GM23248 (cell line): ENCODE measurements around the gene AURKB. TPM values are rescaled to one million over a fixed set of nuclear protein-coding genes. Genes with fewer than 3 reads are reported as not detected.

Experiments
- DNase-seq: peaks from one replicate; pipeline ENCODE4 v3.0.0-alpha.2; 2015
- H2AFZ ChIP-seq: fragments of 200-600 bp; sonication (generic); 2 replicates; pipeline ENCODE4 v1.6.1; 2016; ENCODE audit warnings: antibody characterized with exemption
- H3F3A ChIP-seq: fragments of 200-600 bp; sonication (generic); 2 replicates; pipeline ENCODE4 v1.6.1; 2016; ENCODE audit warnings: mild to moderate bottlenecking, antibody characterized with exemption, mixed run types; ENCODE audit not compliant: insufficient read depth
- H3K27ac ChIP-seq: fragments of 200-600 bp; sonication (generic); 2 replicates; pipeline ENCODE4 v1.5.1; 2016; ENCODE audit warnings: mild to moderate bottlenecking
- H3K27me3 ChIP-seq: fragments of 200-600 bp; sonication (generic); replicated peaks from 2 replicates; pipeline ENCODE4 v1.6.1; 2016; ENCODE audit warnings: mild to moderate bottlenecking; ENCODE audit not compliant: insufficient read depth
- H3K36me3 ChIP-seq: fragments of 200-600 bp; sonication (generic); 2 replicates; pipeline ENCODE4 v1.6.1; 2016; ENCODE audit warnings: low read depth, mild to moderate bottlenecking
- H3K4me1 ChIP-seq: fragments of 200-600 bp; sonication (generic); 2 replicates; pipeline ENCODE4 v1.6.1; 2016; ENCODE audit warnings: mild to moderate bottlenecking; ENCODE audit not compliant: insufficient read depth
- H3K4me2 ChIP-seq: fragments of 200-600 bp; sonication (generic); one replicate; pipeline ENCODE4 v1.6.1; 2016; ENCODE audit warnings: mild to moderate bottlenecking; ENCODE audit not compliant: unreplicated experiment
- H3K4me3 ChIP-seq: fragments of 200-600 bp; sonication (generic); 2 replicates; pipeline ENCODE4 v1.5.1; 2016; ENCODE audit warnings: mild to moderate bottlenecking
- H3K79me2 ChIP-seq: fragments of 200-600 bp; sonication (generic); 2 replicates; pipeline ENCODE4 v1.6.1; 2016; ENCODE audit warnings: mild to moderate bottlenecking; ENCODE audit not compliant: insufficient read depth
- H3K9ac ChIP-seq: fragments of 200-600 bp; sonication (generic); 2 replicates; pipeline ENCODE4 v1.6.1; 2016; ENCODE audit warnings: mild to moderate bottlenecking
- H3K9me2 ChIP-seq: fragments of 200-600 bp; sonication (generic); 2 replicates; pipeline ENCODE4 v1.6.1; 2016; ENCODE audit warnings: mixed run types, mild to moderate bottlenecking, moderate library complexity; ENCODE audit not compliant: insufficient read depth
- H3K9me3 ChIP-seq: fragments of 200-600 bp; sonication (generic); one replicate; pipeline ENCODE4 v1.6.1; 2017; ENCODE audit warnings: low read depth
- H4K20me1 ChIP-seq: fragments of 200-600 bp; sonication (generic); 2 replicates; pipeline ENCODE4 v1.6.0; 2016; ENCODE audit not compliant: insufficient read depth
- EZH2 ChIP-seq: fragments of 200-600 bp; sonication (generic); IDR thresholded peaks from 2 replicates; pipeline ENCODE4 v1.6.1; 2018; ENCODE audit warnings: antibody characterized with exemption, mild to moderate bottlenecking; ENCODE audit not compliant: insufficient read depth, poor library complexity, severe bottlenecking
- EZH2phosphoT487 ChIP-seq: fragments of 200-600 bp; sonication (generic); IDR thresholded peaks from 2 replicates; pipeline ENCODE4 v1.6.1; 2018; ENCODE audit warnings: antibody characterized with exemption, moderate library complexity, mild to moderate bottlenecking, low read depth; ENCODE audit not compliant: insufficient read depth
- WGBS, 2 experiments: methylation state at CpG; one replicate each; pipeline ENCODE4 v1.1.6; 2015 to 2017; ENCODE audit warnings: low lambda C conversion rate in 2 of 2, low coverage in 1 of 2; ENCODE audit errors: missing lambda C conversion rate in 2 of 2; 5-methylcytosine and 5-hydroxymethylcytosine counted together
- in situ Hi-C: fragments of 300-500 bp; cut with MboI; formaldehyde crosslinking; loops from 2 replicates; pipeline ENCODE4 v1.15.0; 2020
- polyA plus RNA-seq: library from polyadenylated mRNA; unstranded; fragments of >200 nt; fragmentation: Nextera tagmentation; extraction: Ambion mirVana; gene quantifications from 2 replicates; pipeline ENCODE4 v1.2.1, GENCODE V29; 2016
- total RNA-seq: library from RNA; depleted of rRNA; stranded (reverse); fragments of >200 nt; shearing (Covaris generic); gene quantifications from 2 replicates; pipeline ENCODE4 v1.2.3, GENCODE V29; 2014

Gene AURKB
- total and polyA plus RNA-seq, 2 experiments from 2014 or later = 18.4 to 24.1 TPM

DNA sequence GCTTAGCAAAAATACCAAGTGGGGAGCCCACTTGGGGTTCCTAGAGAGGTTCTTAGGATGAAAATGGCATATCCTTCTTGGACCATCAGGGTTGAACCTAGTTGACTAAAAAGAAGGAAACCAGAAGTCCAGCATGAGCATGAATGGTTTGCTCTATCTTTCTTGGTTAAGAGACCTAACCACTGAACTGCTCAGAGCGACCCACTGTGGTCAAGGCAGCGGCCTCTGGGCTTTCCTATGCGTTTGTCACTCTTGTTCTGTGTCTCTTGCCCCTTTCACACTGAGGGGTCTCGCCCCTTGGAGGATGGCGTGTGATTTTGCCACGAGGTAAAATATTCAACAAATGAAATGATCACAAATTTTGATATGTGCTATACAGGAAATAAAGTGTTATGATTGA lies 19.9 kb downstream of the AURKB start:
- peak overlapping the region; percentile 84 for H2AFZ ChIP-seq
- H3K4me1 ChIP-seq = peaks cover 10% of the 10 kb centered on the region
- 26 to 29% methylated on average over 6 of the region's 6 CpGs for WGBS, 2 experiments
- no peaks in the 10 kb centered on the region for H3K36me3 ChIP-seq
- peaks cover 19% of the 10 kb centered on the region for H3F3A ChIP-seq
- H3K79me2 ChIP-seq = peaks cover 11% of the 10 kb centered on the region; the same call in 1 of the 2 replicates
- H3K4me3 ChIP-seq = peak overlapping the region; percentile 55
- in situ Hi-C loops = no loop called here
- H4K20me1 ChIP-seq = no peaks in the 10 kb centered on the region
- peak overlapping the region; percentile 36; the same call in 1 of the 2 replicates for H3K9ac ChIP-seq
- no peaks in the 10 kb centered on the region for H3K9me3 ChIP-seq
- no peak for DNase-seq
- TF ChIP-seq EZH2phosphoT487 (no peak), EZH2 (no peak)
- H3K27me3 ChIP-seq = no peaks in the 10 kb centered on the region
- peak overlapping the region; percentile 4; the same call in 1 of the 2 replicates for H3K27ac ChIP-seq
- H3K4me2 ChIP-seq = peak overlapping the region; percentile 63
- H3K9me2 ChIP-seq = no peaks in the 10 kb centered on the region

DNA sequence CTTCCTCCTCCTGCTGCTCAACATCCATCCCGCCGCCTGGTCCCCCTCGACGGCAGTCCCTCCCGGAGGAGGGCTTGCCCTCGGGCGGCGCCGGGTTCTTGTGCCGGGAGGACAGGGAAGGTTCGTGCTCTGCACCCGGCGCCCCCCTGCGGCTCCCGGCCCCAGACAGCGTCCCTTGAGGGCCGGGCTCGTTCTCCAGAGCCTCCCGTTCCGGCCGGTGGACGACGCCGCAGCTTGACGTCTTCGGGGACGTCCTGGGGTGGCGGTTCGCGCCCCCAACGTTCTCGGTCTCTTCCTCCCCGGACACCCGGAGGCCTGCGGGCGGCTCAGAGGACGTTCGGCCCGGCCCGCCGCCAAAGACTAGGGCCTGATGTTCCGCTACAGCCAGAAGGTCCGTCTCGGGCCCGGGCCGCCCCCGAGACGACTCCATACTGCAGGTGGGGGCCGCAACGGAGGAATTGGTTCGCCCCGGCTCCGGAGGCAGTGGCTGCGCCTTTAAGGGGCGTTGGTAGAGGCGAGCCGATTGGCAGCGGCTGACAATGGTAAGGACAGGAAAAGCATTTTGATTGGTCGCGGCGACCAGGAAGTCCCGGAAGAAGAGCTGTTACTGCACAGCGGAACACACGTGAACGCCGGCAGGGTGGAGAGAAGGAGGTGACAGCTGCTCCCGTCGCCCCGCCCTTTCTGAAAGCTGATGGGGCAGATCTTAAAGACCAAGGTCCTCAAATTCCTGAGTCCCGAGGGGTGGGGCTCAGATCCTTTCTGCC lies 20.5 kb downstream of the AURKB start, which contains the start of gene BORCS6:
Gene BORCS6, minus strand, starts transcription at position 470 of the 767 bp plus-strand sequence. Its CDS starts 40 bp downstream, at position 430.
- no peaks in the 10 kb centered on the region for H3K9me3 ChIP-seq
- peak within 1 kb of the TSS; percentile 64 for H3K4me2 ChIP-seq
- H4K20me1 ChIP-seq = no peaks in the 10 kb centered on the region
- peak within 1 kb of the TSS; percentile 84 for H3K4me3 ChIP-seq
- peak within 1 kb of the TSS; percentile 80 for H3K27ac ChIP-seq
- TF ChIP-seq EZH2phosphoT487 (no peak), EZH2 (no peak)
- H3F3A ChIP-seq = peaks cover 19% of the 10 kb centered on the region
- in situ Hi-C loops = no loop called here
- no peaks in the 10 kb centered on the region for H3K27me3 ChIP-seq
- H2AFZ ChIP-seq = peak within 1 kb of the TSS; percentile 84
- H3K4me1 ChIP-seq = peaks cover 10% of the 10 kb centered on the region
- 1 to 2% methylated on average over 56 to 67 of the region's 70 CpGs for WGBS, 2 experiments
- no peaks in the 10 kb centered on the region for H3K9me2 ChIP-seq
- H3K36me3 ChIP-seq = no peaks in the 10 kb centered on the region
- peak within 1 kb of the TSS; percentile 83 for H3K9ac ChIP-seq
- peak; percentile 99 for DNase-seq
- peaks cover 11% of the 10 kb centered on the region; the same call in 1 of the 2 replicates for H3K79me2 ChIP-seq

DNA sequence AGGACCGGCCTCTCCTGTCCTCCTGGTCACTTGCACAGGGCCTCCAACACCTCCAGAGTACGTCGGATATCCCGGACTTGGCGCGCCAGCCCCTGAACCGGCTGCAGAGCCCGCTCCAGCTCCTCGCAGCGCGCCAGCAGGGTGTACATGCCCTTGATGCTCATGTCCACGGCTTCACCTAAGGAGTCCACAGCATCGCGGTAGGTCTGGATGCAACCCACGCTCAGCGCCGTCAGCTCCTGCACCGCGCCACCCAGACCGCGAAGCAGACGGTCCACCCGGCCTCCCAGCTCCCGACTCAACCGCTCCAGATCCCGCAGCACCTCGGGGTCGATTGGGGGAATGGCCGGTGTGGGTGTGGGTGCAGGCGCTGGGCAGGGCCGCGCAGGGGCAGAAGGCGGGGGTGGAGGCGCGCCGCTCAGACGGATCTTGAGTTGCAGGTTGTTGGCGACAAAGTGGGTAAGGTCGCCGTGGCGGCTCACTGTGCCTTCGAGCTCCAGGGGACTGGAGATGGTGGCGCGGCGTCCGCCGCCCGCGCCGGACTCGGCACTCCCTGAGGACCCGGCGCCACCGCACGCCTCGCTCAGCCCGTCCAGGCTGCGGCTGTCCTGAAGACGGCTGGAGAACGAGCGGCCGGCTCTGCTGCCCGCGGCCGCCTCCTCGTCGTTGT lies 21.2 kb downstream of the AURKB start:
- WGBS, 2 experiments = 4 to 6% methylated on average over 59 to 62 of the region's 67 CpGs
- H3K79me2 ChIP-seq = peaks cover 11% of the 10 kb centered on the region; the same call in 1 of the 2 replicates
- H3K4me3 ChIP-seq = peak overlapping the region; percentile 84
- peaks cover 19% of the 10 kb centered on the region for H3F3A ChIP-seq
- peak overlapping the region; percentile 80 for H2AFZ ChIP-seq
- H3K9me2 ChIP-seq = no peaks in the 10 kb centered on the region
- peak overlapping the region; percentile 83 for H3K9ac ChIP-seq
- peak overlapping the region; percentile 64 for H3K4me2 ChIP-seq
- DNase-seq = peak; percentile 69
- no peaks in the 10 kb centered on the region for H3K27me3 ChIP-seq
- in situ Hi-C loops = no loop called here
- peaks cover 10% of the 10 kb centered on the region for H3K4me1 ChIP-seq
- H4K20me1 ChIP-seq = no peaks in the 10 kb centered on the region
- TF ChIP-seq EZH2 (no peak), EZH2phosphoT487 (no peak)
- no peaks in the 10 kb centered on the region for H3K9me3 ChIP-seq
- peak overlapping the region; percentile 80 for H3K27ac ChIP-seq
- H3K36me3 ChIP-seq = no peaks in the 10 kb centered on the region

DNA sequence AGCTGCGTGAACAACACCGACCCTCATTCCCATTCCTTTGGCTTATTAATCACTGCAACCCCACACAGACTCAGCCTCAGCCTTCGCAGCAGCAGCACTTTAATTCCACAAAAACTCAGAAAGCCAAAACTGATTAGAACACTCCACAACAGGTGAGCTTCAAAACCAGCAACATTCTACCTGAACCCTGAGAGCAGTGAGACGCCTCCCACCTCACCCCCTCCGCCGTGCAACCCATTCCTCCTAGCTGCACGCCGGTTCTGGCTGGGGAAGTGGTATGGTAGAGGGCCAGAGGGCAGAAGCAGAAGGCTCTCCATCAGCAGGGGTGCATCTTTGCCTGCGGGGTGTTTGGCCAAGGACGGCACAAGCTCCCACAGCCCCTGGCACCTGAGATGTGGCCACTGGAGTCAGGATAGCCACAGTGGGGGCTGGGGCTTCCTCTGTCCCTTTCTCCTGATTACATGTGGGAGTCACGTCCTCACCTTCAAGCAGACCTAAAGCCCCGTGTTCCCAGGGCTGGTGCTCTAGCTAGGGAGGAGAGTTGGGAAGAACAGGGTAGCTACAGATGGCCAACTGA lies 22.0 kb downstream of the AURKB start:
- Histone ChIP-seq H3F3A (peaks cover 19% of the 10 kb centered on the region), H3K27me3 (no peaks in the 10 kb centered on the region), H4K20me1 (no peaks in the 10 kb centered on the region), H3K27ac (peak overlapping the region; percentile 80), H3K9ac (peak overlapping the region; percentile 83), H3K4me2 (peak overlapping the region; percentile 64), H3K36me3 (no peaks in the 10 kb centered on the region), H3K4me3 (peak overlapping the region; percentile 84), H3K9me2 (no peaks in the 10 kb centered on the region), H3K79me2 (peaks cover 11% of the 10 kb centered on the region; the same call in 1 of the 2 replicates), H2AFZ (no peak overlapping the region), H3K9me3 (no peaks in the 10 kb centered on the region), H3K4me1 (peaks cover 10% of the 10 kb centered on the region)
- WGBS, 2 experiments = 51 to 56% methylated on average over 12 of the region's 12 CpGs
- TF ChIP-seq EZH2 = no peak
- TF ChIP-seq EZH2phosphoT487 = no peak
- in situ Hi-C loops = no loop called here
- DNase-seq = no peak
